WTC11 (cell line): ENCODE results near the gene PAK1. TPM values are rescaled to one million over a fixed set of nuclear protein-coding genes. Genes with fewer than 3 reads are reported as not detected.

Experiments used
- ATAC-seq: fragments of 200-7000 bp; cut with Tn5 transposase; 2 replicates; pipeline ENCODE4 v1.10.0; 2021; ENCODE audit warnings: mild to moderate bottlenecking, moderate library complexity
- CTCF ChIA-PET: fragments of 300-600 bp; sonication (Branson Sonifier 250); formaldehyde crosslinking; loops from one replicate; lab custom pipeline; 2021; ENCODE audit warnings: antibody characterized with exemption; lab: Charles Lee
- POLR2A ChIA-PET: fragments of 350-600 bp; sonication (Branson Sonifier 250); formaldehyde crosslinking; loops from one replicate; lab custom pipeline; 2021; ENCODE audit warnings: antibody characterized with exemption; lab: Charles Lee
- DNase-seq: peaks from one replicate; pipeline ENCODE4 v3.0.0; 2021; ENCODE audit warnings: low spot score
- H3K27ac Mint-ChIP-seq: 2 replicates; pipeline ENCODE4 v1.8.0; 2021; ENCODE audit warnings: mixed read lengths
- H3K27me3 Mint-ChIP-seq: 2 replicates; pipeline ENCODE4 v1.8.0; 2021; ENCODE audit warnings: low read depth, mild to moderate bottlenecking, moderate library complexity, mixed read lengths
- H3K36me3 Mint-ChIP-seq: 2 replicates; pipeline ENCODE4 v1.8.0; 2021; ENCODE audit warnings: mixed read lengths
- H3K4me1 Mint-ChIP-seq: 2 replicates; pipeline ENCODE4 v1.8.0; 2022; ENCODE audit warnings: mixed read lengths
- H3K4me3 Mint-ChIP-seq: 2 replicates; pipeline ENCODE4 v1.8.0; 2021; ENCODE audit warnings: mild to moderate bottlenecking, moderate library complexity, mixed read lengths
- H3K9me3 Mint-ChIP-seq: 2 replicates; pipeline ENCODE4 v1.8.0; 2021; ENCODE audit warnings: mixed read lengths
- CBFB ChIP-seq: sonication (generic); formaldehyde crosslinking; IDR thresholded peaks from 2 replicates; pipeline ENCODE4 v1.8.1; 2022; ENCODE audit warnings: mild to moderate bottlenecking, low read depth, missing genetic modification reagents
- GTF2I ChIP-seq: fragments of 250-450 bp; sonication (Bioruptor Pico); conservative IDR thresholded peaks from 2 replicates; pipeline ENCODE4 v1.4.0; 2021; ENCODE audit warnings: mild to moderate bottlenecking
- JUN ChIP-seq: sonication (generic); formaldehyde crosslinking; IDR thresholded peaks from 2 replicates; pipeline ENCODE4 v1.8.0; 2023; ENCODE audit warnings: mild to moderate bottlenecking, missing genetic modification reagents
- NFYB ChIP-seq: sonication (generic); formaldehyde crosslinking; conservative IDR thresholded peaks from 2 replicates; pipeline ENCODE4 v1.8.0; 2022; ENCODE audit warnings: low read depth, missing genetic modification reagents
- OVOL2 ChIP-seq: fragments of 250-450 bp; sonication (Bioruptor Pico); IDR thresholded peaks from 2 replicates; pipeline ENCODE4 v1.9.0; 2021; ENCODE audit warnings: mild to moderate bottlenecking, borderline replicate concordance
- RORB ChIP-seq: fragments of 250-450 bp; sonication (Bioruptor Pico); IDR thresholded peaks from 2 replicates; pipeline ENCODE4 v1.9.0; 2021; ENCODE audit warnings: mild to moderate bottlenecking
- SOX15 ChIP-seq: fragments of 250-450 bp; sonication (Bioruptor Pico); IDR thresholded peaks from 2 replicates; pipeline ENCODE4 v1.9.0; 2021; ENCODE audit warnings: mild to moderate bottlenecking
- ZNF317 ChIP-seq: sonication (generic); formaldehyde crosslinking; IDR thresholded peaks from 2 replicates; pipeline ENCODE4 v1.8.1; 2023; ENCODE audit warnings: low read depth, mild to moderate bottlenecking, moderate library complexity, missing genetic modification reagents, borderline replicate concordance
- ZNF423 ChIP-seq: fragments of 250-450 bp; sonication (Bioruptor Pico); IDR thresholded peaks from 2 replicates; pipeline ENCODE4 v2.1.2; 2022; ENCODE audit warnings: mild to moderate bottlenecking, moderate library complexity
- total RNA-seq: library from RNA; stranded (reverse); gene quantifications from 3 replicates; pipeline ENCODE4 v1.2.3, GENCODE V29; 2021
- TF ChIP-seq, protein P1 (sequence below): fragments of 250-450 bp; sonication (Bioruptor Pico); IDR thresholded peaks from 2 replicates; pipeline ENCODE4 v1.9.0; 2021; ENCODE audit warnings: mild to moderate bottlenecking
- TF ChIP-seq, protein P2 (sequence below): sonication (generic); formaldehyde crosslinking; IDR thresholded peaks from 2 replicates; pipeline ENCODE4 v1.8.1; 2023; ENCODE audit warnings: mild to moderate bottlenecking, missing genetic modification reagents, moderate library complexity
- TF ChIP-seq, protein P3 (sequence below): sonication (generic); formaldehyde crosslinking; IDR thresholded peaks from 2 replicates; pipeline ENCODE4 v1.8.0; 2023; ENCODE audit warnings: mild to moderate bottlenecking, missing genetic modification reagents
- TF ChIP-seq, protein P4 (sequence below): fragments of 250-450 bp; sonication (Bioruptor Pico); IDR thresholded peaks from 2 replicates; pipeline ENCODE4 v1.9.0; 2021; ENCODE audit warnings: mild to moderate bottlenecking
- TF ChIP-seq, protein P5 (sequence below): sonication (generic); formaldehyde crosslinking; IDR thresholded peaks from 2 replicates; pipeline ENCODE4 v1.8.0; 2022; ENCODE audit warnings: mild to moderate bottlenecking, missing genetic modification reagents
- TF ChIP-seq, protein P6 (sequence below): sonication (generic); formaldehyde crosslinking; IDR thresholded peaks from 2 replicates; pipeline ENCODE4 v1.8.1; 2023; ENCODE audit warnings: mild to moderate bottlenecking, missing genetic modification reagents, borderline replicate concordance

The PAK1 gene
- total RNA-seq, 1 experiment from 2014 or later: 160 TPM

DNA sequence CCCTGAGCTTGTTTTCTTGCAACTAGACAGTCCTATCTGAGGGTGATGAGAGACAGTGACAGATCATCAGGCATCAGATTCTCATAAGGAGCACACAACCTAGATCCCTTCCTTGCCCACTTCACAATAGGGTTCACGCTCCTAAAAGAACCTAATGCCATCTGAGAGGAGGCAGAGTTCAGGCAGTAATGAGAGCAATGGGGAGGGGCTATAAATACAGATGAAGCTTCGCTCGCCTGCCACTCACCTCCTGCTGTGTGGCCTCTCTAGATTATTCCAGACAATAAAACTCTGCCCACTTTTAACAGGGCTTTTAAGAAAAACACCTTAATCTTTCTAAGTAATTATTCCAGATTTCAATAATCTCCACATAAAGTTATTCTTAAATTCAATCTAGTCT is 43.9 kb upstream of the PAK1 start:
- Mint-ChIP-seq H3K9me3 (peaks cover 8% of the 10 kb centered on the region), H3K27ac (no peak overlapping the region), H3K27me3 (no peaks in the 10 kb centered on the region), H3K4me1 (peaks cover 36% of the 10 kb centered on the region), H3K4me3 (no peak overlapping the region), H3K36me3 (no peaks in the 10 kb centered on the region; the same call in 1 of the 2 replicates)
- no peak for ATAC-seq
- CTCF ChIA-PET: no interaction called here
- POLR2A ChIA-PET: no interaction called here
- TF ChIP-seq, protein P1, sequence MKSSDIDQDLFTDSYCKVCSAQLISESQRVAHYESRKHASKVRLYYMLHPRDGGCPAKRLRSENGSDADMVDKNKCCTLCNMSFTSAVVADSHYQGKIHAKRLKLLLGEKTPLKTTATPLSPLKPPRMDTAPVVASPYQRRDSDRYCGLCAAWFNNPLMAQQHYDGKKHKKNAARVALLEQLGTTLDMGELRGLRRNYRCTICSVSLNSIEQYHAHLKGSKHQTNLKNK (CRISPR knock-in tag): no peak
- no peak for TF ChIP-seq CBFB (CRISPR knock-in tag)
- TF ChIP-seq, protein P2, sequence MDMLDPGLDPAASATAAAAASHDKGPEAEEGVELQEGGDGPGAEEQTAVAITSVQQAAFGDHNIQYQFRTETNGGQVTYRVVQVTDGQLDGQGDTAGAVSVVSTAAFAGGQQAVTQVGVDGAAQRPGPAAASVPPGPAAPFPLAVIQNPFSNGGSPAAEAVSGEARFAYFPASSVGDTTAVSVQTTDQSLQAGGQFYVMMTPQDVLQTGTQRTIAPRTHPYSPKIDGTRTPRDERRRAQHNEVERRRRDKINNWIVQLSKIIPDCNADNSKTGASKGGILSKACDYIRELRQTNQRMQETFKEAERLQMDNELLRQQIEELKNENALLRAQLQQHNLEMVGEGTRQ (CRISPR knock-in tag): no peak
- TF ChIP-seq ZNF317: no peak
- no peak for TF ChIP-seq GTF2I (CRISPR knock-in tag)
- no peak for TF ChIP-seq RORB (CRISPR knock-in tag)
- no peak for DNase-seq

DNA sequence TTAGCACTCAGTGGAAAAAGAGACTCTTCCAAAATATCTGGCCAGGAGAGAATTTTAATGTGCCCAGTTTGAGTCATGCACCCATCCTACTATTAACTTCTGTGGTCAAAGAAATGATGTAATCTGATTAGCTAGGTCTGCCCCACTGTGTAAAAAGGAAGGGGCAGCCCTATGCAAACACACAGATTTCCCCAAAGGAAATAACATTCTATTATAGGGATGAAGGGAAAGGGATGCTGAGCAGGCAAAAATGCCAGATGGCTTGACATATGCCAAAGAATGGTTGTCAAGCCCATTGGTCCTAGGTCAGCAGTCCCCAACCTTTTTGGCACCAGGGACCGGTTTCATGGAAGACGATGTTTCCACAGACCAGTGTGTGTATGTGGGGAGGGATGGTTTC is 43.3 kb upstream of the PAK1 start:
- Mint-ChIP-seq H3K36me3 (no peaks in the 10 kb centered on the region; the same call in 1 of the 2 replicates), H3K27ac (no peak overlapping the region)
- no peak for ATAC-seq
- no peak for TF ChIP-seq NFYB (CRISPR knock-in tag)
- TF ChIP-seq, protein P3, sequence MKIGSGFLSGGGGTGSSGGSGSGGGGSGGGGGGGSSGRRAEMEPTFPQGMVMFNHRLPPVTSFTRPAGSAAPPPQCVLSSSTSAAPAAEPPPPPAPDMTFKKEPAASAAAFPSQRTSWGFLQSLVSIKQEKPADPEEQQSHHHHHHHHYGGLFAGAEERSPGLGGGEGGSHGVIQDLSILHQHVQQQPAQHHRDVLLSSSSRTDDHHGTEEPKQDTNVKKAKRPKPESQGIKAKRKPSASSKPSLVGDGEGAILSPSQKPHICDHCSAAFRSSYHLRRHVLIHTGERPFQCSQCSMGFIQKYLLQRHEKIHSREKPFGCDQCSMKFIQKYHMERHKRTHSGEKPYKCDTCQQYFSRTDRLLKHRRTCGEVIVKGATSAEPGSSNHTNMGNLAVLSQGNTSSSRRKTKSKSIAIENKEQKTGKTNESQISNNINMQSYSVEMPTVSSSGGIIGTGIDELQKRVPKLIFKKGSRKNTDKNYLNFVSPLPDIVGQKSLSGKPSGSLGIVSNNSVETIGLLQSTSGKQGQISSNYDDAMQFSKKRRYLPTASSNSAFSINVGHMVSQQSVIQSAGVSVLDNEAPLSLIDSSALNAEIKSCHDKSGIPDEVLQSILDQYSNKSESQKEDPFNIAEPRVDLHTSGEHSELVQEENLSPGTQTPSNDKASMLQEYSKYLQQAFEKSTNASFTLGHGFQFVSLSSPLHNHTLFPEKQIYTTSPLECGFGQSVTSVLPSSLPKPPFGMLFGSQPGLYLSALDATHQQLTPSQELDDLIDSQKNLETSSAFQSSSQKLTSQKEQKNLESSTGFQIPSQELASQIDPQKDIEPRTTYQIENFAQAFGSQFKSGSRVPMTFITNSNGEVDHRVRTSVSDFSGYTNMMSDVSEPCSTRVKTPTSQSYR: no peak
- TF ChIP-seq, protein P4, sequence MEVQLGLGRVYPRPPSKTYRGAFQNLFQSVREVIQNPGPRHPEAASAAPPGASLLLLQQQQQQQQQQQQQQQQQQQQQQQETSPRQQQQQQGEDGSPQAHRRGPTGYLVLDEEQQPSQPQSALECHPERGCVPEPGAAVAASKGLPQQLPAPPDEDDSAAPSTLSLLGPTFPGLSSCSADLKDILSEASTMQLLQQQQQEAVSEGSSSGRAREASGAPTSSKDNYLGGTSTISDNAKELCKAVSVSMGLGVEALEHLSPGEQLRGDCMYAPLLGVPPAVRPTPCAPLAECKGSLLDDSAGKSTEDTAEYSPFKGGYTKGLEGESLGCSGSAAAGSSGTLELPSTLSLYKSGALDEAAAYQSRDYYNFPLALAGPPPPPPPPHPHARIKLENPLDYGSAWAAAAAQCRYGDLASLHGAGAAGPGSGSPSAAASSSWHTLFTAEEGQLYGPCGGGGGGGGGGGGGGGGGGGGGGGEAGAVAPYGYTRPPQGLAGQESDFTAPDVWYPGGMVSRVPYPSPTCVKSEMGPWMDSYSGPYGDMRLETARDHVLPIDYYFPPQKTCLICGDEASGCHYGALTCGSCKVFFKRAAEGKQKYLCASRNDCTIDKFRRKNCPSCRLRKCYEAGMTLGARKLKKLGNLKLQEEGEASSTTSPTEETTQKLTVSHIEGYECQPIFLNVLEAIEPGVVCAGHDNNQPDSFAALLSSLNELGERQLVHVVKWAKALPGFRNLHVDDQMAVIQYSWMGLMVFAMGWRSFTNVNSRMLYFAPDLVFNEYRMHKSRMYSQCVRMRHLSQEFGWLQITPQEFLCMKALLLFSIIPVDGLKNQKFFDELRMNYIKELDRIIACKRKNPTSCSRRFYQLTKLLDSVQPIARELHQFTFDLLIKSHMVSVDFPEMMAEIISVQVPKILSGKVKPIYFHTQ (CRISPR knock-in tag): no peak
- TF ChIP-seq, protein P1 (CRISPR knock-in tag): no peak
- no peak for TF ChIP-seq SOX15
- TF ChIP-seq ZNF423 (CRISPR knock-in tag): no peak
- TF ChIP-seq JUN: no peak
- TF ChIP-seq, protein P5, sequence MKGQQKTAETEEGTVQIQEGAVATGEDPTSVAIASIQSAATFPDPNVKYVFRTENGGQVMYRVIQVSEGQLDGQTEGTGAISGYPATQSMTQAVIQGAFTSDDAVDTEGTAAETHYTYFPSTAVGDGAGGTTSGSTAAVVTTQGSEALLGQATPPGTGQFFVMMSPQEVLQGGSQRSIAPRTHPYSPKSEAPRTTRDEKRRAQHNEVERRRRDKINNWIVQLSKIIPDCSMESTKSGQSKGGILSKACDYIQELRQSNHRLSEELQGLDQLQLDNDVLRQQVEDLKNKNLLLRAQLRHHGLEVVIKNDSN: no peak
- TF ChIP-seq, protein P6, sequence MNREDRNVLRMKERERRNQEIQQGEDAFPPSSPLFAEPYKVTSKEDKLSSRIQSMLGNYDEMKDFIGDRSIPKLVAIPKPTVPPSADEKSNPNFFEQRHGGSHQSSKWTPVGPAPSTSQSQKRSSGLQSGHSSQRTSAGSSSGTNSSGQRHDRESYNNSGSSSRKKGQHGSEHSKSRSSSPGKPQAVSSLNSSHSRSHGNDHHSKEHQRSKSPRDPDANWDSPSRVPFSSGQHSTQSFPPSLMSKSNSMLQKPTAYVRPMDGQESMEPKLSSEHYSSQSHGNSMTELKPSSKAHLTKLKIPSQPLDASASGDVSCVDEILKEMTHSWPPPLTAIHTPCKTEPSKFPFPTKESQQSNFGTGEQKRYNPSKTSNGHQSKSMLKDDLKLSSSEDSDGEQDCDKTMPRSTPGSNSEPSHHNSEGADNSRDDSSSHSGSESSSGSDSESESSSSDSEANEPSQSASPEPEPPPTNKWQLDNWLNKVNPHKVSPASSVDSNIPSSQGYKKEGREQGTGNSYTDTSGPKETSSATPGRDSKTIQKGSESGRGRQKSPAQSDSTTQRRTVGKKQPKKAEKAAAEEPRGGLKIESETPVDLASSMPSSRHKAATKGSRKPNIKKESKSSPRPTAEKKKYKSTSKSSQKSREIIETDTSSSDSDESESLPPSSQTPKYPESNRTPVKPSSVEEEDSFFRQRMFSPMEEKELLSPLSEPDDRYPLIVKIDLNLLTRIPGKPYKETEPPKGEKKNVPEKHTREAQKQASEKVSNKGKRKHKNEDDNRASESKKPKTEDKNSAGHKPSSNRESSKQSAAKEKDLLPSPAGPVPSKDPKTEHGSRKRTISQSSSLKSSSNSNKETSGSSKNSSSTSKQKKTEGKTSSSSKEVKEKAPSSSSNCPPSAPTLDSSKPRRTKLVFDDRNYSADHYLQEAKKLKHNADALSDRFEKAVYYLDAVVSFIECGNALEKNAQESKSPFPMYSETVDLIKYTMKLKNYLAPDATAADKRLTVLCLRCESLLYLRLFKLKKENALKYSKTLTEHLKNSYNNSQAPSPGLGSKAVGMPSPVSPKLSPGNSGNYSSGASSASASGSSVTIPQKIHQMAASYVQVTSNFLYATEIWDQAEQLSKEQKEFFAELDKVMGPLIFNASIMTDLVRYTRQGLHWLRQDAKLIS (CRISPR knock-in tag): no peak
- no peak for TF ChIP-seq GTF2I (CRISPR knock-in tag)
- TF ChIP-seq OVOL2 (CRISPR knock-in tag): no peak
- TF ChIP-seq, all 79 proteins: peak for 0
- H3K27me3 Mint-ChIP-seq: no peaks in the 10 kb centered on the region
- peaks cover 8% of the 10 kb centered on the region for H3K9me3 Mint-ChIP-seq
- H3K4me3 Mint-ChIP-seq: no peak overlapping the region
- H3K4me1 Mint-ChIP-seq: peaks cover 33% of the 10 kb centered on the region
- ChIA-PET POLR2A (no interaction called here), CTCF (interaction anchor here (0.7 kb wide), 1 partner anchor 18 kb away, joined by 5 read pairs; no protein-coding TSS in a partner anchor)
- DNase-seq: no peak
